ENCODE results near the gene TRMT61A. TPM values are rescaled to one million over a fixed set of nuclear protein-coding genes. Genes with fewer than 3 reads are reported as not detected.
A peak's percentile ranks its signal among the peaks of the same experiment; 100 is the strongest.

The TRMT61A gene
- polyA plus RNA-seq, 1 experiment = 11.7 TPM

DNA sequence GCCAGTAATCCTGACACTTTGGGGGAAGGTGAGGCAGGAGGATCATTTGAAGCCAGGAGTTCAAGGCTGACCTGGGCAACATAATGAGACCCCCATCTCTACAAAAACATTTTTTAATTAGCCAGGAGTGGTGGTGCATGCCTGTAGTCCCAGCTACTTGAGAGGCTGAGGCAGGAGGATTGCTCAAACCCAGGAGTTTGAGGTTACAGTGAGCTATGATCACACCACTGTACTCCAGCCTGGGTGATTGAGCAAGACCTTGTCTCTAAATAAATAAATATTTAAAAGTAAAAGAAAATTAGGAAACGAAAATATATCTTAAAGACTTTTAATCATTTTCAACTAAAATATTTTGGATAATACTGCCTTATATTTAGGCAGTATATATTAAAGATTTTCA is 32.2 kb upstream of the TRMT61A start:
- TF ChIP-seq, protein P1, sequence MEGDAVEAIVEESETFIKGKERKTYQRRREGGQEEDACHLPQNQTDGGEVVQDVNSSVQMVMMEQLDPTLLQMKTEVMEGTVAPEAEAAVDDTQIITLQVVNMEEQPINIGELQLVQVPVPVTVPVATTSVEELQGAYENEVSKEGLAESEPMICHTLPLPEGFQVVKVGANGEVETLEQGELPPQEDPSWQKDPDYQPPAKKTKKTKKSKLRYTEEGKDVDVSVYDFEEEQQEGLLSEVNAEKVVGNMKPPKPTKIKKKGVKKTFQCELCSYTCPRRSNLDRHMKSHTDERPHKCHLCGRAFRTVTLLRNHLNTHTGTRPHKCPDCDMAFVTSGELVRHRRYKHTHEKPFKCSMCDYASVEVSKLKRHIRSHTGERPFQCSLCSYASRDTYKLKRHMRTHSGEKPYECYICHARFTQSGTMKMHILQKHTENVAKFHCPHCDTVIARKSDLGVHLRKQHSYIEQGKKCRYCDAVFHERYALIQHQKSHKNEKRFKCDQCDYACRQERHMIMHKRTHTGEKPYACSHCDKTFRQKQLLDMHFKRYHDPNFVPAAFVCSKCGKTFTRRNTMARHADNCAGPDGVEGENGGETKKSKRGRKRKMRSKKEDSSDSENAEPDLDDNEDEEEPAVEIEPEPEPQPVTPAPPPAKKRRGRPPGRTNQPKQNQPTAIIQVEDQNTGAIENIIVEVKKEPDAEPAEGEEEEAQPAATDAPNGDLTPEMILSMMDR (IDR thresholded peaks at IDR 0.05; ENCODE audit: insufficient read depth, low read depth, low read length) = no peak
- ChIA-PET POLR2A (no interaction called here), CTCF (interaction anchor here (1.3 to 10.0 kb wide), 3 partner anchors 22 to 106 kb away, joined by 4 to 92 read pairs (median 4); no protein-coding TSS in a partner anchor)
- DNase-seq (ENCODE audit: low read depth) = no peak
- peaks cover 20% of the 10 kb centered on the region for H3K36me3 ChIP-seq (ENCODE audit: control insufficient read depth, insufficient read depth, low read length)
- H3K4me3 ChIP-seq (ENCODE audit: low read depth, low read length) = no peak overlapping the region
- no peaks in the 10 kb centered on the region for H3K27me3 ChIP-seq (ENCODE audit: control insufficient read depth, insufficient read depth, low read length)

DNA sequence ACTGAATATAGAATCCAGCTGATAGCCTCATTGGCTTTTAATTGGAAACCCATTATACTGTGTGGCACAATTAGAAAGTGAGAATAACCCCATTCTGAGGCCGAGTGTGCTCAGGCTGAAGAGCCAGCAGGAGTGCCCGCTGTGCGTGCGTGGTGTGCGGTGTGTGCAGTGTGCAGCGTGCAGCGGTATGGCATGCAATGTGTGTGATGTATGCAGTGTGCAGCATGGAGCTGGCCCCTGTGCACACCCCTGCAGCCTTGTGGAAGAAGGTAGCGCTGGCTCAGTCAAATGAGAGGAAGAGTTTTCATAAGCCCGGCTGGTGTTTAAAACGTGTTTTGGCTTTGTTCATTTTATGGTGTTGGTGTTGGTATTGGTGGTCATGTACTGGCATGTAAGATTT is 29.3 kb upstream of the TRMT61A start:
- DNase-seq (ENCODE audit: low read depth) = no peak
- ChIA-PET POLR2A (no interaction called here), CTCF (interaction anchor here (0.7 to 10.0 kb wide), 13 partner anchors 8 to 188 kb away, joined by 3 to 92 read pairs (median 5); partner anchors contain the start of gene TRMT61A)
- TF ChIP-seq, protein P1 (IDR thresholded peaks at IDR 0.05; ENCODE audit: insufficient read depth, low read depth, low read length) = no peak
- Histone ChIP-seq H3K36me3 (ENCODE audit: control insufficient read depth, insufficient read depth, low read length) (peaks cover 31% of the 10 kb centered on the region), H3K4me3 (ENCODE audit: low read depth, low read length) (no peak overlapping the region), H3K27me3 (ENCODE audit: control insufficient read depth, insufficient read depth, low read length) (no peaks in the 10 kb centered on the region)

DNA sequence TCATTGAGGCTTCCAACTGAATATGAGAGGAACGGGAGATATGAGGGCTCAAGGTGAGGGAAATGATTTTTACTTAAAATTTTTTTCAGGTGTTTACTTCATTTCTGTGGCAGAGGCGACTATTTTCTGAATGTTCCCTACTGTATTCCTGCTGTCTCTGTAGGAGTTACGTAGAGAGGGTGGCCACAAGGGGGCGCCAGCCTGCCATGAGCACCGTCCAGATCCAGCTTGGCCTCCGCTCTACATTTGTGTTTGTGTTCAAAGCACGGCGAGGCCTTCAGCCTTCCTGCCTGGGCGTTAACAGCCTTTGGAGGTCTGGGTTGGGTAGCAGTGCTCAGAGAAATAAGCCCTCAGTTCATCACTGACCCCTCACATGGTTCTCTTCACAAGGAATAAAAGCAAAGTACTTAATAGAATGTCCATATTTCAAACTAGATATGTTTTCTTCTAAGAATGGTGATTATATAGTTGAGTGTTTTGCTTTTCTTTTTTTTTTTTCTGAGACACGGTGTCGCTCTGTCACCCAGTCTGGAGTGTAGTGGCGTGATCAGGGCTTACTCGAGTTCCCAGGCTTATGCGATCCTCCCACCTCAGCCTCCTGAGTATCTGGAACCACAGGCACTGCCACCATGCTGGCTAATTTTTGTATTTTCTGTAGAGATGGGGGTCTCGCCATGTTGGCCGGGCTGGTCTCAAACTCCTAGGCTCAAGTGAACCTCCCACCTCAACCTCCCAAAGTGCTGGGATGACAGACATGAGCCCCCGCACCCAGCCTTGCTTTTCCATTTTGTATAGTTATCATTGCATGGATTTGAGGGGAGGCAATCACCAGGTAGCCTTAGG is 28.6 kb upstream of the TRMT61A start:
- ChIA-PET CTCF (interaction anchor here (0.6 to 10.0 kb wide), 15 partner anchors 8 to 151 kb away, joined by 3 to 92 read pairs (median 4); partner anchors contain the start of gene TRMT61A), POLR2A (no interaction called here)
- peaks cover 34% of the 10 kb centered on the region for H3K36me3 ChIP-seq (ENCODE audit: control insufficient read depth, insufficient read depth, low read length)

DNA sequence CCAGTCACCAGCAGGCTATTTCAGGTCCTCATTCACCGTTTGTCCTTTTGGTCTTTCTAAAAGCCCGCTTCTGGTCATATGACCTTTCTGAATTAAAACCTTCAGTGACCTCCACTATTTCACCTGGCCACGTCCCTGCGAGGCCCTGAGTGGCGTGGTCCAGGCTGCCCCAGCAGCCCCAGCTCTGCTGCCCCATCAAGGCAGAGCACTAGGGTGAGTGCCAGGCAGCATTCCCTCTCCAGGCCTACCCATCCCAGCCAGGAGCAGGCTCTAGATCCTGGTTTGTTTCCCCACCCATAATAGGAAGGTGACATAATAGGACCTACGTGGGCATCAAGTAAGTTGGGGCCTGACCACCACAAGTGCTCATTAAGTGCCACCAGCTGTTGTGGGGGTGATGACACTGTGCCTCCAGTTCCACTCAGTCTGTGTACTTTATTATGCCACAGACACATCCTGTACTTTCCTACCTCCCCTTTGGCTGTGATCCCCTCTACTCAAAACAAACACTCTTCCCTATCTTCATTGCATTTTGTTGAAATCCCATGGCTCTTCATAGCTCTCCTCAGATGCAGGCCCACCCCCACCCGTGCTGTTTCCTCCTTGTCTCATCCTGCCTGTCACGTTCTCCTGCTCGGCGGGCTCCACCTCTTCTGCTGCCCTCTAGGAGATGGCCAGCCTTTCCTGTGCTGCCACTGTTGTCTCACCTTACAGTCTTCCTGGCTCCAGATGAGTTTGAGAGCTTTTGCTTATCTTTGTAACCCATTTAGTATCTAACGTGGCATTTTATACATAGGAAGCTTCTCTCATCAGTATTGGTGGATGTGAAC is 27.7 kb upstream of the TRMT61A start:
- DNase-seq (ENCODE audit: low read depth) = no peak
- ChIA-PET CTCF (interaction anchor here (0.6 to 10.0 kb wide), 7 partner anchors 9 to 64 kb away, joined by 3 to 92 read pairs (median 3); no protein-coding TSS in a partner anchor), POLR2A (no interaction called here)
- Histone ChIP-seq H3K36me3 (ENCODE audit: control insufficient read depth, insufficient read depth, low read length) (peaks cover 35% of the 10 kb centered on the region), H3K4me3 (ENCODE audit: low read depth, low read length) (no peak overlapping the region), H3K27me3 (ENCODE audit: control insufficient read depth, insufficient read depth, low read length) (no peaks in the 10 kb centered on the region)
- TF ChIP-seq, protein P1 (IDR thresholded peaks at IDR 0.05; ENCODE audit: insufficient read depth, low read depth, low read length) = no peak

More for the DNA sequence above, 28.6 kb upstream of the TRMT61A start:
- TF ChIP-seq, protein P1 (IDR thresholded peaks at IDR 0.05; ENCODE audit: insufficient read depth, low read depth, low read length) = peak; percentile 97
- Histone ChIP-seq H3K4me3 (ENCODE audit: low read depth, low read length) (no peak overlapping the region), H3K27me3 (ENCODE audit: control insufficient read depth, insufficient read depth, low read length) (no peaks in the 10 kb centered on the region)
- no peak for DNase-seq (ENCODE audit: low read depth)

Data from BJ (cell line).